Central memory CD8-positive, alpha-beta T cell (primary cell): ENCODE measurements around the gene AKAIN1.

ENCODE experiments used
- ATAC-seq: fragments of 150-1000 bp; cut with Tn5 transposase; replicated peaks from 2 replicates; pipeline ENCODE4 v1.10.0; 2022; ENCODE audit warnings: mild to moderate bottlenecking, moderate FRiP score, moderate number of reproducible peaks; ENCODE audit not compliant: poor library complexity, severe bottlenecking; ENCODE audit errors: extremely low read depth
- DNase-seq, 2 donors: peaks; one replicate each; pipeline ENCODE4 v3.0.0; 2021; ENCODE audit warnings: low spot score in 2 of 2
- H3K27ac Mint-ChIP-seq: one replicate; pipeline ENCODE4 v1.8.0; 2022; ENCODE audit warnings: low read depth, mild to moderate bottlenecking, moderate library complexity, mixed read lengths
- H3K27me3 Mint-ChIP-seq: one replicate; pipeline ENCODE4 v1.8.0; 2022; ENCODE audit warnings: mixed read lengths
- H3K36me3 Mint-ChIP-seq: one replicate; pipeline ENCODE4 v1.8.0; 2022; ENCODE audit warnings: mild to moderate bottlenecking, moderate library complexity, mixed read lengths; ENCODE audit not compliant: insufficient read depth
- H3K4me1 Mint-ChIP-seq: one replicate; pipeline ENCODE4 v1.8.0; 2022; ENCODE audit warnings: mixed read lengths
- H3K4me3 Mint-ChIP-seq: one replicate; pipeline ENCODE4 v1.8.0; 2022; ENCODE audit warnings: mild to moderate bottlenecking, moderate library complexity, mixed read lengths
- H3K9me3 Mint-ChIP-seq: one replicate; pipeline ENCODE4 v1.8.0; 2022; ENCODE audit warnings: mixed read lengths

AKAIN1 gene

DNA sequence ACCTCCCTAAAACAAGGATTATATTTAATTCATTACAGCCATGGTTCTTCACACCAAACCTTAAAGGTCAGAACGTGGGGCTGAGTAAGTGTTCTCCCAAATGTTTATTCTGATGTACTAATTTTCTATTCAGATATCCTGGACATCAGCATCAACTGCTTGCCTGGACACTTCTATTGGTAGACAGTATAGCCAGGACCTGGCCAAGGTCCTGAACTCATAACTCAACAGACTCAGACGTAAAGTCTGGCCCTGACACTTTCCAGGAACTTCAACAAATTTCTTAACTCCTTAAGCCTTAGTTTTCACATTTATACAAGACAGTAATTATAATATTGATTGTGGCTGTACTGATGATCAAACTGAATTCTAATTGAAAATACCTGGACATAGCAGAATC lies 89.1 kb downstream of the AKAIN1 start:
- Mint-ChIP-seq H3K27me3 (peaks cover 34% of the 10 kb centered on the region), H3K4me1 (no peaks in the 10 kb centered on the region), H3K36me3 (peaks cover under 1% of the 10 kb centered on the region), H3K4me3 (no peak overlapping the region), H3K9me3 (no peaks in the 10 kb centered on the region), H3K27ac (no peak overlapping the region)
- ATAC-seq = no peak
- DNase-seq = no peak

DNA sequence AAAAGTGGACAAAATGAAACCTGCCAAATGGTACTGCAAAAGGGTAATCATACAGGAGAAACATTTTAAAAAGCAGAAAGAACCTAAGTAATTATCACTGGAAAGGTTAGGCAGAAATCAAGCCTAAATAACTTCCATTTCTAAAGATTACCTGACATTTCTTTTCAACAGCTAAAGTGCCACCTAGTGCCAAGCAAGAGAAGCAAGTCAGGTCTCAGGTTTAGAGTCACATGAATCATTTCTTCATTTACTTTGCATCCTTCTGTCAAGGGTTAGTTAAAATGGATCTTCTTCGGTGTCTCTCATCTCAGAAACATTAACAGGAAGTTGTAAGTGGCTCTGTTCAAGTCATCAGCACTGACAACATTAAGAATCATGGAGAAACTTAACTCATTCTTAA lies 90.3 kb downstream of the AKAIN1 start:
- H3K27me3 Mint-ChIP-seq = peaks cover 22% of the 10 kb centered on the region
- no peak for ATAC-seq
- H3K4me1 Mint-ChIP-seq = no peaks in the 10 kb centered on the region
- DNase-seq = no peak
- no peak overlapping the region for H3K27ac Mint-ChIP-seq
- H3K36me3 Mint-ChIP-seq = peaks cover 1% of the 10 kb centered on the region
- no peak overlapping the region for H3K4me3 Mint-ChIP-seq
- no peaks in the 10 kb centered on the region for H3K9me3 Mint-ChIP-seq

GRCh38 chr18:5104246-5104645 lies 92.8 kb downstream of the AKAIN1 start:
- DNase-seq = no peak
- Mint-ChIP-seq H3K4me3 (no peak overlapping the region), H3K27me3 (peaks cover 19% of the 10 kb centered on the region), H3K27ac (no peak overlapping the region), H3K4me1 (no peaks in the 10 kb centered on the region), H3K36me3 (peaks cover 1% of the 10 kb centered on the region), H3K9me3 (no peaks in the 10 kb centered on the region)
- ATAC-seq = no peak

GRCh38 chr18:5103693-5104092 lies 93.4 kb downstream of the AKAIN1 start:
- H3K4me3 Mint-ChIP-seq = no peak overlapping the region

DNA sequence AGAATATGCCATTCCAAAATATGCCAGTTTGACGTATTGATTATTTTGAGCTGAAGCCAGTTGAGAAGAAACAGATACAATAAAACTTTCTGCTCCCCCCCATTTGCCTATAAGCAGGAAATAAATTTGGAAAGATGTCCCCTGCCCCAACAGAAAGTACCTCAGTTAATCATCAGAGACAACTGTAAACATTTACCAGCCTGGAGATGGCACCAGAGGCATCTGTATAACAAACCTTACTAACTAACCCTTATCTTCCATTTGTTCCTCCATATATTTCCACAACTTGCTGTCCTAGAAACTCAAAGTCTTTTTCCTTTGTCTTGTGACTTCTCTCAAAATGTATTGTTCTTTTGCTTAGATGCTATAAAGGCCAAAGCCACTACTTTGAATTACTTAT lies 93.8 kb downstream of the AKAIN1 start:
- Mint-ChIP-seq H3K4me1 (no peaks in the 10 kb centered on the region), H3K4me3 (no peak overlapping the region), H3K27ac (no peak overlapping the region), H3K27me3 (peaks cover 24% of the 10 kb centered on the region), H3K36me3 (peaks cover 1% of the 10 kb centered on the region), H3K9me3 (no peaks in the 10 kb centered on the region)
- DNase-seq (no peak), ATAC-seq (no peak)

More at GRCh38 chr18:5103693-5104092, 93.4 kb downstream of the AKAIN1 start:
- Mint-ChIP-seq H3K4me1 (no peaks in the 10 kb centered on the region), H3K9me3 (no peaks in the 10 kb centered on the region), H3K36me3 (peaks cover 1% of the 10 kb centered on the region), H3K27me3 (peaks cover 20% of the 10 kb centered on the region), H3K27ac (no peak overlapping the region)
- ATAC-seq (no peak), DNase-seq (no peak)

- no peak for ATAC-seq
- Mint-ChIP-seq H3K4me3 (no peak overlapping the region), H3K9me3 (no peaks in the 10 kb centered on the region), H3K27ac (no peak overlapping the region), H3K27me3 (peaks cover 19% of the 10 kb centered on the region), H3K36me3 (no peaks in the 10 kb centered on the region), H3K4me1 (no peaks in the 10 kb centered on the region)
- no peak for DNase-seq
Measured at GRCh38 chr18:5097116-5097703, 99.8 kb downstream of the AKAIN1 start.

GRCh38 chr18:5095239-5095638 lies 101.8 kb downstream of the AKAIN1 start:
- H3K9me3 Mint-ChIP-seq = no peaks in the 10 kb centered on the region
- DNase-seq = no peak
- peaks cover 15% of the 10 kb centered on the region for H3K27me3 Mint-ChIP-seq
- H3K4me1 Mint-ChIP-seq = no peaks in the 10 kb centered on the region
- no peak for ATAC-seq
- no peaks in the 10 kb centered on the region for H3K36me3 Mint-ChIP-seq
- no peak overlapping the region for H3K27ac Mint-ChIP-seq
- no peak overlapping the region for H3K4me3 Mint-ChIP-seq

GRCh38 chr18:5093902-5094301 lies 103.2 kb downstream of the AKAIN1 start:
- Mint-ChIP-seq H3K4me1 (no peaks in the 10 kb centered on the region), H3K4me3 (no peak overlapping the region), H3K36me3 (no peaks in the 10 kb centered on the region), H3K9me3 (peaks cover 1% of the 10 kb centered on the region), H3K27me3 (peaks cover 10% of the 10 kb centered on the region), H3K27ac (no peak overlapping the region)
- no peak for ATAC-seq
- DNase-seq = no peak
